A549 treated with GW870086 at 1 μM for 4 hours (cell line): ENCODE data around the gene TCEAL2. TPM values are rescaled to one million over a fixed set of nuclear protein-coding genes. Genes with fewer than 3 reads are reported as not detected.

Experiments used
- total RNA-seq: library from RNA; stranded (reverse); fragments of 200-300 nt; extraction: Qiagen RNA extraction; gene quantifications from 5 replicates; pipeline ENCODE4 v1.2.3, GENCODE V29; 2022; ENCODE audit warnings: low read depth

Gene TCEAL2
- not detected in 5 replicates for total RNA-seq

GRCh38 chrX:102125436-102125835 lies at the start of gene TCEAL2:
Gene TCEAL2, plus strand, starts transcription at chrX:102125679. Its CDS starts 1,152 bp downstream, at chrX:102126831.

GRCh38 chrX:102142274-102142673 lies 16.8 kb downstream of the TCEAL2 start, which contains the start of gene TCEAL6:
Gene TCEAL6, minus strand, starts transcription at chrX:102142481.

GRCh38 chrX:102155806-102156179 lies 30.3 kb downstream of the TCEAL2 start, which contains the start of gene BEX5:
Gene BEX5, minus strand, starts transcription at chrX:102155977. Its CDS starts 1,712 bp downstream, at chrX:102154265.

Other genes starting within 250 kb of the TCEAL2 start
- 0.05 TPM in 3 of 5 replicates, not detected in the others for gene ZMAT1, start 193.7 kb upstream of the TCEAL2 start, total RNA-seq
- gene TCEAL6, start 16.8 kb downstream of the TCEAL2 start, total RNA-seq = not detected in 5 replicates
- not detected in 5 replicates for gene BEX5, start 30.3 kb downstream of the TCEAL2 start, total RNA-seq
- gene TCP11X1, start 89.6 kb downstream of the TCEAL2 start, total RNA-seq = not detected in 5 replicates
- gene NXF2, start 121.5 kb downstream of the TCEAL2 start, total RNA-seq = not detected in 5 replicates